Heart left ventricle (tissue), 16 donors: ENCODE data around the gene PTS. TPM values are rescaled to one million over a fixed set of nuclear protein-coding genes. Genes with fewer than 3 reads are reported as not detected.

ENCODE experiments used
- ATAC-seq, 4 donors: fragments of 200-7000 bp; cut with Tn5 transposase; one replicate each; pipeline ENCODE4 v1.9.1; 2020 to 2022; ENCODE audit warnings: moderate library complexity in 4 of 4, mild to moderate bottlenecking in 3 of 4, moderate number of reproducible peaks in 1 of 4
- DNase-seq, 5 donors: peaks; one replicate each; pipeline ENCODE4 v3.0.0-alpha.2; 2020
- H3K27ac ChIP-seq, 12 donors: fragments of 200-600 bp; sonication (generic) in 4 of 12; one replicate each; pipeline versions ENCODE4 v1.5.0 to v1.8.0; 2016 to 2022; ENCODE audit warnings: mild to moderate bottlenecking in 2 of 12
- H3K27me3 ChIP-seq, 9 donors: fragments of 200-600 bp; sonication (generic) in 2 of 9; one replicate each; pipeline versions ENCODE4 v1.5.1 to v1.8.0; 2016 to 2022; ENCODE audit warnings: mild to moderate bottlenecking in 3 of 9
- H3K36me3 ChIP-seq, 9 donors: fragments of 200-600 bp; sonication (generic) in 2 of 9; one replicate each; pipeline versions ENCODE4 v1.5.0 to v1.8.0; 2018 to 2022; ENCODE audit warnings: mild to moderate bottlenecking in 2 of 9
- H3K4me1 ChIP-seq, 12 donors: fragments of 200-600 bp; sonication (generic) in 4 of 12; one replicate each; pipeline versions ENCODE4 v1.5.0 to v1.8.0; 2016 to 2022; ENCODE audit warnings: mild to moderate bottlenecking in 3 of 12
- H3K4me3 ChIP-seq, 12 donors: fragments of 200-600 bp; sonication (generic) in 4 of 12; one replicate each; pipeline versions ENCODE4 v1.5.0 to v1.8.0; 2017 to 2022; ENCODE audit warnings: mild to moderate bottlenecking in 9 of 12, moderate library complexity in 4 of 12
- H3K9me3 ChIP-seq, 12 donors: fragments of 200-600 bp; sonication (generic) in 4 of 12; one replicate each; pipeline versions ENCODE4 v1.5.0 to v1.8.0; 2016 to 2022; ENCODE audit warnings: mild to moderate bottlenecking in 1 of 12
- CTCF ChIP-seq, 12 donors: fragments of 200-600 bp; sonication (generic) in 4 of 12; IDR thresholded peaks; one replicate each; pipeline versions ENCODE4 v1.5.0 to v1.8.0; 2018 to 2022; ENCODE audit warnings: antibody characterized with exemption in 12 of 12, mild to moderate bottlenecking in 5 of 12
- POLR2A ChIP-seq, 2 donors: fragments of 450-650 bp; IDR thresholded peaks; one replicate each; pipeline ENCODE4 v1.6.1; 2017; ENCODE audit warnings: antibody characterized with exemption in 2 of 2, mild to moderate bottlenecking in 2 of 2, moderate library complexity in 2 of 2
- WGBS, 4 donors: extraction: QIAGEN DNeasy Blood & Tissue Kit in 2 of 4; methylation state at CpG; one replicate each; pipeline versions ENCODE4 v1.1.5 to v1.1.7; 2013 to 2018; 5-methylcytosine and 5-hydroxymethylcytosine counted together
- intact Hi-C, 10 donors: fragments of 100-400 bp; cut with DNase I; formaldehyde crosslinking; loops; one replicate each; pipeline versions ENCODE4 v1.11.1 to v1.14.2; 2022
- polyA plus RNA-seq, 2 donors: library from polyadenylated mRNA; stranded (reverse); fragments of 200-250 nt; gene quantifications; one replicate each; pipeline ENCODE4 v1.2.3, GENCODE V29; 2013
- total RNA-seq, 9 donors: library from RNA; depleted of rRNA in 2 of 9; stranded (reverse); fragments of >200 nt in 2 of 9; fragmentation: NEBNext Ultra II Directional in 3 of 9; extraction: Animal tissue kit (Norgen Biotek cat#: 25700) in 3 of 9; gene quantifications; one replicate each; pipeline versions ENCODE4 v1.1.0 to v1.2.4, GENCODE V29; 2016 to 2023
- donor health status: ischemic (EF 13 %, LVEDD 7.1; RV severe dilation, severe dysfunction).
- donor health status: healthy with polysubstance abuse.
- donor health status: DM: no; HTN: yes; CAD: no.
- donor health status: DM: no; HTN: no; CAD: no.
- donor health status: ischemic (EF 25% LVEDD 6.9; RV normal size, moderate dysfunction).
- donor health status: ischemic (EF 25% LVEDD 5.7; RV mildly dilated, moderate dysfunction).
- donor health status: healthy.
- donor health status: DM: yes; HTN: yes; CAD: no.
- donor health status: ischemic (EF 35%, LVEDD 5.7; RV mildly dilated, moderate dysfunction).
- donor health status: nonischemic (EF 11% LVEDD 7.7; RV severe dilation, severe dysfunction).
- donor health status: DM: yes; HTN: yes; CAD: no.
- donor health status: PGD.
- donor health status: ischemic (EF 29% LVEDD 5.4; RV normal size, mild dysfunction).
- donor health status: nonischemic (EF 23%, LVEDD 6.1; RV moderate dilation, normal function).

PTS gene
- total and polyA plus RNA-seq, 11 donors: 21.6 to 77.7 (median 30.7) TPM

GRCh38 chr11:112212290-112212689, 13.9 kb upstream of the PTS start:
- no peak overlapping the region for H3K4me3 ChIP-seq
- no peaks in the 10 kb centered on the region for H3K9me3 ChIP-seq
- peaks cover 0 to 37% (median 0%) of the 10 kb centered on the region in 9 donors for H3K36me3 ChIP-seq
- TF ChIP-seq CTCF (IDR thresholded peaks at IDR 0.05) (no peak), POLR2A (IDR thresholded peaks at IDR 0.05) (no peak)
- H3K4me1 ChIP-seq: peaks cover 0 to 7% (median 0%) of the 10 kb centered on the region in 12 donors
- H3K27ac ChIP-seq: no peak overlapping the region
- ATAC-seq (no peak), DNase-seq (no peak)
- intact Hi-C loops: loop anchor here in 3 of 10 donors (10.0 kb wide), 3 partner anchors 353 to 1323 kb away; no protein-coding TSS in a partner anchor
- WGBS, 4 donors: 85 to 96% (median 94%) methylated on average over 3 of the region's 3 CpGs
- no peaks in the 10 kb centered on the region for H3K27me3 ChIP-seq

- TF ChIP-seq CTCF (IDR thresholded peaks at IDR 0.05): no peak
- no peak for TF ChIP-seq POLR2A (IDR thresholded peaks at IDR 0.05)
- H3K36me3 ChIP-seq: peaks cover 0 to 39% (median 0%) of the 10 kb centered on the region in 9 donors
- no peak overlapping the region for H3K4me3 ChIP-seq
- intact Hi-C loops: loop anchor here in 3 of 10 donors (10.0 kb wide), 3 partner anchors 352 to 1322 kb away; no protein-coding TSS in a partner anchor
- H3K4me1 ChIP-seq: peaks cover 0 to 7% (median 0%) of the 10 kb centered on the region in 12 donors
- no peak overlapping the region for H3K27ac ChIP-seq
- no peaks in the 10 kb centered on the region for H3K27me3 ChIP-seq
- no peaks in the 10 kb centered on the region for H3K9me3 ChIP-seq
- ATAC-seq (peak in 2 of 4 donors; percentile 40 to 52), DNase-seq (no peak)
Observed at GRCh38 chr11:112212710-112213109, 13.5 kb upstream of the PTS start.

GRCh38 chr11:112213753-112214152, 12.5 kb upstream of the PTS start:
- H3K27ac ChIP-seq: no peak overlapping the region
- H3K36me3 ChIP-seq: peaks cover 0 to 48% (median 0%) of the 10 kb centered on the region in 9 donors
- peaks cover 0 to 7% (median 0%) of the 10 kb centered on the region in 12 donors for H3K4me1 ChIP-seq
- TF ChIP-seq CTCF (IDR thresholded peaks at IDR 0.05): no peak
- no peak for TF ChIP-seq POLR2A (IDR thresholded peaks at IDR 0.05)
- intact Hi-C loops: loop anchor here in 3 of 10 donors (10.0 kb wide), 3 partner anchors 351 to 1321 kb away; no protein-coding TSS in a partner anchor
- ATAC-seq (no peak), DNase-seq (no peak)
- WGBS, 4 donors: 83 to 95% (median 87%) methylated on average over 4 of the region's 4 CpGs
- no peak overlapping the region for H3K4me3 ChIP-seq
- H3K9me3 ChIP-seq: no peaks in the 10 kb centered on the region
- no peaks in the 10 kb centered on the region for H3K27me3 ChIP-seq

GRCh38 chr11:112215621-112216020, 10.6 kb upstream of the PTS start:
- H3K36me3 ChIP-seq: peaks cover 0 to 57% (median 0%) of the 10 kb centered on the region in 9 donors
- no peaks in the 10 kb centered on the region for H3K9me3 ChIP-seq
- no peaks in the 10 kb centered on the region for H3K27me3 ChIP-seq
- no peak overlapping the region for H3K27ac ChIP-seq
- ATAC-seq (peak in 1 of 4 donors; percentile 10), DNase-seq (no peak)
- 74 to 81% (median 78%) methylated on average over 6 of the region's 6 CpGs for WGBS, 4 donors
- intact Hi-C loops: loop anchor here in 3 of 10 donors (10.0 kb wide), 3 partner anchors 349 to 1319 kb away; no protein-coding TSS in a partner anchor
- H3K4me3 ChIP-seq: no peak overlapping the region
- no peak for TF ChIP-seq POLR2A (IDR thresholded peaks at IDR 0.05)
- TF ChIP-seq CTCF (IDR thresholded peaks at IDR 0.05): no peak
- H3K4me1 ChIP-seq: peaks cover 0 to 12% (median 0%) of the 10 kb centered on the region in 12 donors
